GM18498 (cell line): ENCODE measurements around the gene EHD4.

Experiments
- ATAC-seq: cut with Tn5 transposase; IDR thresholded peaks from one replicate; pipeline ENCODE4 v1.9.1; 2021; ENCODE audit warnings: mild to moderate bottlenecking, moderate library complexity; ENCODE audit not compliant: unreplicated experiment

The EHD4 gene

DNA sequence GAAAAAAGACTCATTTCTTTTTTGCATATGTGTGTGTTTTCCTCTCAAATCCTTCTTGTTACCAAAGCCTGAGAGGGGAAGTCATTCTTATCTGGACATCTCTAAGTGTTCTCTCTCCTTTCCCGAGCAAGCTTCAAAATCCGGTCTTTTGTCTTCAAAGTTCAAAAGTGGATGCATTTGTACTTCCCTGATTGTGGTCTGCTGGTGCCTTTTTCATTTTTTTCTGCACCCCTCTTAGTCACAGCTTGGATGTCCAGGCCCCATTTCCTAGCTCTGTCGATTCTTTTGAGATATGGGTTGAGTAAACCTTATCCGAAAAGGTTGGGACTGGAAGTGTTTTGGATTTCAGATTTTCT is 34.8 kb downstream of the EHD4 start:
- no peak for ATAC-seq

DNA sequence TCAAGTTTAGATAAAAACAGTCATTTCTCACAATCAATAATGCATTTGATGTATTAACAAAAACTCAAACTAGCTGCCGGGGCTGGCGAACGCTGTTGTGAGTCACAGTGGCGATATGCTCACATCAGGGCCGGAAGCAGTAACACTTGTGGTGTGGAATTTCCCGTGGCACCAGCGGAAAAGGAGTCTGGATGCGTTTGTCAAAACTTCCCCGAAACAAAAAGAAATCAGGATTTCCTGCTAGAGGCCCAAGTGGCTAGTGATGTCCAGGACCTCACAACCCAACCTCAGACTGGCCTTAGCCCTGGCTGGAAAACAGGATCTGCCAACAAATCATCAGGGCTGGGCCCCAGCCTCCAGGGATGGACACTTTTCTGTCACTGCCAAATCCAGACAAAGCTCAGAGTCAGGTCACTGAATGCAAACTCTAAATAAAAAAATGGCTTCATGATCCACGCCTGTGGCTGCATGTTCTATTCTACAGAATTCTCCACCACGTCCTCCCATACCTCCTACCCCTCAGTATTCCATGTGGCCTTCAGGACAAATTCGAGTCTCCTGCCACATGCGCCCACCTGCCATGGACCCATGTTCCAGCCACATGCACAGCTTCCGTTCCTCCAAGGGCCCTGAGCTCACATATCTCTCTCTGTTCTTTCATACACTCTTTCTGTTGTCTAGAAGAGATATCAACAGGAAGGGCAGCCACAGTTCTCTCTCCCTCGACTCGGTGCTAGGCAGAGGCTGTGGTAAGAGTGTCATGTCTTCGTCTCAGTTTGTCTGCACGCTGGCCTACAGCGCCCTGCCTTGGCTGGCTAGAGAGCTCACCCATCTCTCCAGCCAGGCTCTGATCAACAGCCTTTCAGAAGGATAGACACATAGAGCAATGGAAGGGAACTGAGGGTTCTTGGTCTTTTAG is 35.4 kb downstream of the EHD4 start:
- no peak for ATAC-seq

DNA sequence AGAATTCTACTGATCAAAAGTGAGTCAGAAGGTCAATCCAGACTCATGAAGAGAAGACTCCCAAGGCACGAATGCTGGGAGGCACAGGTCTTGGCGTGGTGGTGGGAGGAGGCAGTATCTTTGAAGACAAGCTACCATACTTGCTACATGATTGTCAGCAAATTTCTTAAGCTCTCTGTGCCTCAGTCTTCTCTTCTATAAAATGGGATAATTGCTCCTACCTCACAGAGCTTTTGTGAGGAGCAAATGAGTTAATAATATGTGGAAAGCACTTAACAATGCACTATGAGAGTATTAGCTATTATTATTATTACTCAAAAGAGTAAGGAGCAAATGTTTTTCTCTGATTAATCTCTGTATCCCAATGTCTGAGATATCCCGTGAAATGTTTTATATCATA is 36.2 kb downstream of the EHD4 start:
- no peak for ATAC-seq

DNA sequence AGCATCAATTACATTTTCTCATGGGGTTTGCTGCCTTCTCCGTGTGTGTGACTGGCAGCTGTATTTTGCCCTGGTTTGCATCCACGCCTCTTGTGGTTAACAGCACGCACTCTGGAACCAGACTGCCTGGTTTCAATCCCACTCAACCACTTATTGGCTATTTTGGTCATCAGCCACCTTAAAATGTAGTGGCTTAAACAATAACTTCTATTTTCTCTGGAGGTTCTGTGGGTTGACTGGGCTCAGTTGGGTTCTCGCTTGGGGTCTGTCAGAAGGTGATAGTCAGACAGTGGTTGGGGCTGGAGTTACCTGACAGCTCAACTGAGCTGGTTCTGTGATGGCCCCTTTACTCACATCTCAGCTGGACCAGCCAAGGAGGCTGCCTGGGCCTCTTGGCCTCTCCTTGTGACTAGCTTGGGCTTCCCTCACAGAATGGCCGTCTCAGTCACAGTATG is 36.8 kb downstream of the EHD4 start:
- no peak for ATAC-seq

DNA sequence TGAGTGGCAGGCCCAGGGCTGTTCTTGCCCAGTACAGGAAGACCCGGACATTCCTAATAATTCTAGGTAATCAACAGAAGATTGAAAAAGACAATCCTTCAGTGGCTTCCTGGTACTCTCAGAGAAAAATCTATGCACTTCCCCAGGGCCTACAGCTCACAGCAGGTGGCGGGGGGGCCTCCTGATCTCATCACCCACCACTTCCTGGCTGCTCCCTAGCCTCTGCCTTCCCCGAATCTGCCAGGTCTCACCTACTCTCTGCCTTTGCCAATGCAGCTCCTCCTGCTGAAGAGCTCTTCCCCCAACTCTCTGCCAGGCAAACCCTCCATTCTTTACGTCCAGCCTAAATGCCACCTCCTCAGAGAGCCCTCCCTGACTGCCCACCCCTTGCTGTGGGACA is 37.5 kb downstream of the EHD4 start:
- no peak for ATAC-seq

DNA sequence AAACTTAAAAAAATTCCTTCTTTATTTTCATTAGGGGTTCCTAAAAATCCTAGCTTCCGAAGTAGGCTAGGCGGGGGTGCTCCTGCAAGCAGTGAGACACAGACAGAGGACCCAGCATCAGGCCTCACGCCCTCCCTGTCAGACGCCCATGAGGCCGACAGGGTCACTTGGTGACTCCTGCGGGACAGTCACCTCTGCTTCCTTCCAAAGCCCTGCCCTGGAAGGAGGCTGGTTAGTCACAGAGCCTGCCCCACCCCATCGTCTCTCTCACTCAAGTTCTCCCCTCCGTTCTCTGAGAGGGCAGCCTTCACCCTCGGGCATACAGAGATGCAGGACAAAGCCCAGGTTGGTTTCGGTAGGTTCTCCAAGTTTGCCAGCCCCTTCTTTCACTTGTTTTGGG is 38.6 kb downstream of the EHD4 start:
- no peak for ATAC-seq

DNA sequence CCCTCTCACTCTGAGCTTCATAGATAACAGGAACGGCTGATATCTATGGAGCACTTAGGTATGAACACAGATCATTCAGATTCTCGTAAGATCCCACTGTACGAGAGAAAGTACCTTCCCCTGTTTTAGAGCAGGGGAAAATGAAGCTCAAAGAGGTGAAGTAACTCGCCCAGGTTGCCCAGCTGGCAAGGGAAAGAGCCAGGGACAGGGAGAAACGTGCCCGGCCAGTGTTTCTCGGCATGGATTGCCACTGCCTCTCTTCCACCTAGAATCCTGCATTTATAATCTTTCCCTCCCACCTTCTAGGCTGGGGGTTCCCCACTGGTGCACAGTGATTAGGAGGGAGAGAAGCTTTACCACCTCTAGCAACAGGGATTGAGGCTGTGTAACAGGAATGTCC is 39.0 kb downstream of the EHD4 start:
- ATAC-seq = no peak

DNA sequence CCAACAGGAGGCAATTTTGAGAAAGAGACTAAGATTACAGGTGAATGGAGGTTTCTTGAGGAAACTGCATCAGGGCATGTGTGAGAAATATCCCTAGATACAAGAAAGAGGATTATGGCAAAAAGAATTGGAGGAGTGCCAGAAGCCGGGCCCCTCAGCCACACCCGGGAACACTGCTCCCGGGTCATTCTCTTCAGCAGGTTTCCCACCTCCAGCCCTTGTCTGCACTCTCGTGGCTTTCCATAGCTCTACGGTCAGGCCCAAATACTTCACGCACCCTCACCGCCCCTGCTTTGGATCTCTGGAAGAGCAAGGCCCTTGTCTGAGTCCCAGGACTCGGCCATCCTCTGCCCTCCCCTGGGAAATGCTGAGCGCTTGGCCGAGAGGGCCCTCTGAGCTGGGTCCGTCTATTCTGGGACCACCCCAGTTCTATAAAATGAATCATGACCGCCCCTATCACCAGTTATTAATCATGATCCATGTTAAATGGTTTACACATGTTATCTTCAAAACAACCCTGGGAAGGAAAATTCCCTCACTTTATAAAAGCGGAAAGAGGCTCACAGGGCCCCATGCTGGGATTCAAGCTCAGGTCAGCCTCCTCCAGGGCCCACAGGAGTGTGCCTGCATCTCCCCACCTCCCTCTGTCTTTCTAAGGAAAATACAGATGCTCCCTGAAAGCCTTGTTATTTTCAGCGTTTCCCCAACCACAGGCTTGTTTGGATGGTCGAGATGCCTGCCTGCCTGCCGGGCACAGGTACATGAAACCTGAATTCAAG is 39.7 kb downstream of the EHD4 start:
- no peak for ATAC-seq

DNA sequence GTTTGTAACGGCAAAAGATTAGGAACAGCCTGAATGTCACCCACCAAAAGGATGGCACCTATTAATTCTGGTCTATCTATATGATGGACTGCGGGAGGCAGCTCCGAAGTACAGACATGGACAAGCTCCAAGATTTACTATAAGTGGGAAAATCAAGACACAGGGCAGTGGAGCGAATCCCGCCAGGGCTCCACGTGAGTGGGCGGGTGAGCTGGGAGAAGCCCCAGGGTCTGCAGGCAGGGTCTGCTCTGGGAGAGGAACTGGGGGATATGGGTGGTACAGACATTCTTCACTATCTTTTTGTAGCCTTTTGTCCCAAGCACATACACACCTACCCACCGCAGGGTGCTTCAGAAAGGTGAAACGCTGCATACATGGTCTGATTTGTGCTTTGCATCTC is 40.3 kb downstream of the EHD4 start:
- ATAC-seq = no peak

DNA sequence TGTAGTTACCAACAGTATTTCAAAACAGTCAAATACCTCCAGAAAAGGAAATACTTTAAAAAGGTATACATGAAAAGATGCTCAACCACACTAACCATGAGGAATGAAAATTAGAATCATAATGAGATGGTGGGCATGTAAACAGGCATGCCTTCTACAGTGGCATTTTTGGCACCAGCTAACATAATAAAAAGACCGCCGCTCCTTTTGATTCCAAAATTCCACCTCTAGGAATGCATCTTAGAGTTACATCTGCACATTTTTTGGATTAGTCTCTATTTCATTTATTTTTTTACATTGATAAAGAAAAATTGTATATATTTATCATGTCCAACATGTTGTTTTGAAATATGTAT is 41.5 kb downstream of the EHD4 start:
- ATAC-seq = no peak

DNA sequence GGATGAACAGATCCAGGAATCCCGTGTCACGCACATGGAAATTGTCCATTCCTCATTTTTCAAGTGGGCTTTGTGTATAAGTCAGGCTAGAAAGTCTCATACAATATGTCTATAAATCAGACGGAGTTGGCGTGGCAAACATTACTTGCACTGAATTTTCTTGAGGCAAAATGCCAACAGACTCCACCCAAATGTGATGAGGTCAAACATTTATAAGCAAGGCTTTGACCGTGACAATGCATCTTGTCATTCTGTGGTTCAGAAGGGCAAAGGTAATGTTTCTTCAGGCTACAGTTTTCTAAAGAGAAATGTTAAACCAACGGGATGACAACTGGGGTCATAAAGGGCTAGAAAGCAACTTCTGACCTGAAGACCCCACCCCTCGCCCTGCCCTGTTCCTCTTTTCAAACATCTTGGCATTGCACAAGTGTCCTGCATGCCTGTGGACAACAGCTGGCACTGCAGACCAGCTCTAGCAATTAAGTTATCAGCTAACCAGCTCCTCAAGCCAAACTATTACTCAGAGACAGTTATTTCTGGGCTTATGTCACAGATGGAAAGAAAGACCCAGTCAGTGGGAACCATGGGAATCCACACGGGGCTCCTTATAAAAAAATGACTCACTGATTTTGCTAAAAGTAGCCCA is 42.0 kb downstream of the EHD4 start:
- no peak for ATAC-seq

DNA sequence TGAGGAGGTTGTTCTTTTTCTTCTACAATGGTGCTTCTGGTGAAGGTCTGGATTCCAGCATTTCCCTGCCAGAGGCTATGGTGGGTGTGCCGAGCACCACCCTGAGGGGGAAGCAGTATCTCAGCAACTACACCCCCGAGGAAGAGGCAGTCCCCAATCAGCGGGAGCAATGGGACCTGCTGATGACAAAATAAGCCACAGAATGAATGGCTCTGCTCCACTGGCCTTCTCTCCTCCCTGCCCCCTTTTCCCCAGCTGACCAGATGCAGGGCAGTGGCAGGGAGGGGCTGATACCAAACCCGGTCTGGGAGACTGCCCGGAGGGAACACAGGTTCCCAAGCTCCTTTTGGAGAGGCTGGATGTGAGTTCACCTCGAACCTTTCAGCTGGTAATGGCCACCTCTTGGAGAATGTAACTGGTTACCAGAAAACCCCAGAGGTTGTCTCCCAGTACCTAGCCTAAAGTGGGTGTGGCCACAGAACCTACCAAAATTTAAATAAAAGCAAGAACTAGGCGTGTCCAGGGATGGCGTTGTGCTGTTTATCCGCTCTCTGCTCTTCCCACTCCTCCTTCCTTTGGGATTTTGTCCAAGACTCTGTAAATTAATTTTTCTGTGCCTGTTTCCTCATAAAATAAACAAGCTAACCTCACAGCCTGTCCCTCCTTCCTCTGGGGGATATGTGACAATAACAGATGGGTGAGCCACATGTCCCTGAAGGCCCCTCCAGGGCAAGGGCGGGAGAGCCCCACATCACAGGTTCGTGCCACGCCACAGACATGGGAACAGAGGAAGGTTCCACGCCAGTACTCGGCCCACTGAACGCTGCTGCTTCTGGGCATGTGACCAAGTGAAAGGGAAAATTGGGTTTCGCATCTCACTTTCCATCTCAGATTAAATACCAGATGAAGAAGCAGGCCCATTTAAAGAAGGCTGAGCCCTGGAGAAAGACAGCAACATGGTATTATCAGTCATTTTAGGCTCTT is 43.4 kb downstream of the EHD4 start:
- peak; percentile 73 for ATAC-seq

DNA sequence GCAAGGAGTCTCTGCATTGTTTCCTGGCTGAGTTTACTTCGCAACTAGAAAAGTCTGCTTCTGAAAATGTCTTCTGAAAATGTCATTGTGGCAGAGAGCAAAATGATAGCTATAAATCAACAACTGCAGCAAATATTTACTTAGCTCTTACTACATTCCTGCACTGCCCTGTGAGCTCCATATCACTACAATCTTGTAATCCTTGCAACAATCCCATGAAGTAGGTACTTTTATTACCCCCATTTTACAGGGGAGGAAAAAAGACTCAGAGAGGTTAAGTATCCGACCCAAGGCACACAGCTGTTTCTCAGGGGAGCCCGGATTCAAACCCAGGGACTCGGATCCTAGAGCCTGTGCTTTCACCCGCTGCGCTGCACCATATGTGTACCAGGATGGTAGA is 44.3 kb downstream of the EHD4 start:
- no peak for ATAC-seq

DNA sequence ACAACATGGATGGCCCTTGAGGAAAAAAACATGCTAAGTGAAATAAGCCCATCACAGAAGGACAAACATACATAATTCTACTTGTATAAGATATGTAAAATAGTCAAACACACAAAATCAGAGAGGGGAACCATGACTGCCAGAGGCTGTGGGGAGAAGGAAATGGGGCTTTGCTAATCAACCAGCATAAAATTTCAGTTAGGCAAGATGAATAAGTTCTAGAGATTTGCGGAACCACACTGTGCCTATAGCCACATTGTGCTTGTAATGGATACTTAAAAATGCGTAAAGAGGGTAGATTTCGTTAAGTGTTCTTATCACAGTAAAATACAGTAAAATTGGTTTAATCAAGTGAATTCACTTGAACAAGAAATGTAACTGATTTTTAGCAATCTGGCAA is 44.8 kb downstream of the EHD4 start:
- ATAC-seq = no peak

DNA sequence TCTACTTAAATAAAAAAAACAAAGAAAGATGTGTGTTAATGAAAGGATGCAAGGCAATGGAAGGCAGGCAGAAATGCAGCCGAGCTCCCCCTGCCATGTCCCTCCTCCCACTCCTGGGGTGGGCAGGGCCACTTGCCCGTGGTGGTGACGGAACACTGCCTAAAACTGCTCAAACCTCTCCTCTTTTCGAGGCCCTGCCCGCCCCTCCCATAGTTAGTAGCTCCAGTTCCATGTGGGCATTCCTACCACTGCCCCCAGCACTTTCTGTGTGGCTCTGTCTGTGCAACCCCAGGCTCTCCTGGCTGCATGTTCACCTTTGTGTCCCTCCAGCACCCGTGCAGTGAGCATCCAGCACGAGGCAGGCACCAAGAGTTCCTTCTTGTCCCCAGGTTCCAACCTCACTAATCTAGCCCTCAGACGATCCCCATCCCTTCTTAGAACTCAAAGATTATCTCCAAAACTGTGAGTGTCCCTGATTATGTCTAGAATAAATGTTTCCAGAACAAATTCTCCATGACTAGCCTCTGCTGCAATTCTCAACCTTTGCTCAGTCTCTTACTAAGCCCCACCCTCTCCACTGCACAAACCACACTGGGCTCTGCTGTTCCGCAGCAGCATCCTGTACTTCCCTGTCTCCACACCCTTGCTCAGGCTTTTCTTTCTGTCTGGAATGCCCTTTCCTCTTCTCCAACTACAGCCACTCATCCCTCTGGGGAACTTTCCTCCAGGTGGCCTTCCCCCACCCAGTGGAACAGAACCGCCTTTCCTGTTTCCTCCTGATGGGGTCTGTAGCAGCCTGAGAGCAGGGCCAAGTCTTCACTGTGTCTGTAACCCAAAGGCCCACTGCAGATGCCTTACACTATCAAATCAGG is 45.9 kb downstream of the EHD4 start:
- ATAC-seq = no peak

DNA sequence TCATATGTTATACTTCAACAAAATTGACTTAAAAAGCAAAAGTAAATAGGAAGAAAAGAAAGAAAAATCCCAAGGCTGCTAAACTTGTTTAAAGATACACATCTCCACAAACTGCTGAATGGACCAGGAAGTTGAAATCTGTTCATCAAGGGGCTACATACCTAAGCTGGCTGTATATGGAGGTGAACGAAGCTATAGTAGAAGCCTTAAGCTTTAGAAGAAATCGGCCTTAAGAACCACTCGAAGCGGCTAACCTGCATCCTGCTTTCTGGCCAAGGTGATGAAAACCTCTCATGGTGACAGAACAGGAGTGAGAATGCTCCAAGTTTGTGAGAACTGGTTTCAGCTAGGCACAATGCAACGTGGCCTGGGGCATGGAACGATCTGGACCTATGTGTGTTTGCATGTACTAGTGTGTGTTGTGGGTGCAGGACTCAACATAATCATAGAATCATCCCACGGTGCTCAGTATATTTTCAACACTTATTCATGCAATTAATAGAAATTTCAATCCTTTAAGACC is 47.2 kb downstream of the EHD4 start:
- ATAC-seq = no peak

DNA sequence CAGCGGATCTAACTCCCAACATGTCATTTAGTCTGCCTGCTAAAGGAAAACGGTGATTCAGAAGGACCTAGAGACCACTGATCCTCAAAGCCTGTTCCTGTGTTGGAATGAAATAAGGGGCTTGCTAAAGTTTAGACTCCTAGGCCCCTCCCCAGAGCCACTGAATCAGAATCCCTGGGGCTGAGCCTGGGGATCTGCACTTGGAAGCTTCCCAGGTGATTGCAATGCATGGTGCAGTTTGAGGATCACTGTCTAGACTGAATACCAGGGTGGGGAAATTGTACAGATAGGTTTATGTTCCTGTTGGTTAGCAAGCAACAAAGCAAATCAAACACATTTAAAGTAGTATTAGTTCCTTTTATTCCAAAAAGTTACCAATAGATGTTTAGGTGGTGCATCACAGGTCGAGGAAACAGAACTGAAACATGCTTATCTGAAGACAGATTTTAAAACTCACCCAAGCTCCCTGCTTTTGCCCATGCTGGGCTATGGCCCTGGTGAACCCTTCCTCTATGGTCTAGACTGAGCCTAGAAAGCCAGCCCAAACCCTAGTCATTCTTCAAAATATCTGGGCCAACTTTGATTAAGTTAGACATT is 48.9 kb downstream of the EHD4 start:
- ATAC-seq = no peak

DNA sequence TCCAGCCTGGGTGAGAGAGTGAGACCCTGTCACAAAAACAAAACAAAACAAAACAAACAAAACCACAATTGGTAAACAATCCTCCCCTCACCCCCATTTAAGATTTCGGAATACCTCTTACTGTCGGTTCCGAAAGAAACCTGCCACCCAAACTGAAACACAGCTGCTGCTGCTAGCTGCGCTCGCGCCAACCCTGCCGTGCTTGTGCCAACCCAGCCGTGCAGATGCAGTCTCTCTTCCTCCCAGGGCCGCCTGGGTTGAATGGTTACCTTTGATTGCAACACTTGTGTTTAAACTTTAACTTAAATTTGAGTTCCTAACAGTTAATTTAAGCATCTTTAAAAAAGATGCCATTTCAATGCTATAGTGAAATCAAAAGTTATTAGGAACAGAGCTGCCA is 50.0 kb downstream of the EHD4 start:
- no peak for ATAC-seq

DNA sequence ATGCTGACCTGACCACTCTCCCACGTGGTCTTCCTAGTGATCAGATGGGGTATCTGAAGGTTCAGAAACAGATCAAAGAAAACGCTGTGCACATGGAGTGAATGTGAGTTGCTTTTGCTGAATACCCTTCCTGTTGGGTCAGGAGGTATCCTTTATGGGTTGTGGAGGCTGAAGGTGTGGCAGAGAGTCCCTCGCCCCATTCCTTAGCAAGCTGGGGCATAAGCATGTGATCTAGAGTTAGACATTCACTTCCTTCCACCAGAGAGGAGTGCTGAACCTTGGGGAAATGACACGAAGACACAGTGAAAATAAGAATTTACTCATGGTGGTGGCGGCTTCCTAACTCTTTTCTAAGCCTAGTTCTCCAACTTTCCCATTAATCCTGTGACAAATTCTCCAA is 50.7 kb downstream of the EHD4 start:
- no peak for ATAC-seq
